ENCODE results near the gene CLK4.

Gene CLK4

DNA sequence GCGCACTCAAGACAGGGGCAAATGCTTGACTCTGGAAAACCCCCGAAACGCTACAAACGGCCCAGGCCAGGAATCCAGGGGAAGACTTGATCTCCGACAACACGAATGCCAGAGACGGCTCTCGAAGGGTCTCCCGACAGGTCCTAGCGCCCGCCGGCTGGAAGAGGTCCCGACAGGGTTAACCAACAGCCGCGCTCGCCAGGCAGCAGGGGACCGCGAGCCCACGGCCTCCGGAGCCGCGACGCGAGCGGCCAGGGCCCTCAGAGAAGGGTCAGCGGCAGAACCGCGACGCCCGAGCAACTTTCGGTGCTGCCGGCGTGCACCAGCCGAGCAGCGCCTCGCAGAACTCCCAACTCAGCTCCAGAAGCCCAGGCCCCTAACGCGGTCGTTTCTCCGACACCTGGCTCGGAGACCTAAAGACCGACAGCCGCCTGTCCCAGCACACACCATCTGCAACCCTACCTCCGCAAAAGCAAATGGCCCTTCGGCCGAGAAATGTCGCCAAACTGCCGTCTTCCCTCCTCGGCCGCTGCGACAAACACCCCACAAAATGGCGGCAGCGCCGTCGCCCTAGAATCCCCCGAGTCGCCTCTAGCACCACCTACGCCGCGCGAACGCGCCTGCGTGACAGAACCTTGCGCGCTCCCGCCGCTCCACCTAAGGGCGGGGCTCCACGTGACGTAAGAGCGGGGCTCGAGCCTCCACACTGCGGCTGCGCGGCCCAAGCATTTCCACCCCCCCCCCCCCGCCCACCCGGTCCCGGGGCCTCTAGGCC, at the start of gene CLK4:
TSS of gene CLK4 (minus strand) at position 567 of the 775 bp plus-strand sequence. CDS start 3,634 bp downstream, outside the sequence.
- DNase-seq (ENCODE audit: low spot score) = peak; percentile 95

DNA sequence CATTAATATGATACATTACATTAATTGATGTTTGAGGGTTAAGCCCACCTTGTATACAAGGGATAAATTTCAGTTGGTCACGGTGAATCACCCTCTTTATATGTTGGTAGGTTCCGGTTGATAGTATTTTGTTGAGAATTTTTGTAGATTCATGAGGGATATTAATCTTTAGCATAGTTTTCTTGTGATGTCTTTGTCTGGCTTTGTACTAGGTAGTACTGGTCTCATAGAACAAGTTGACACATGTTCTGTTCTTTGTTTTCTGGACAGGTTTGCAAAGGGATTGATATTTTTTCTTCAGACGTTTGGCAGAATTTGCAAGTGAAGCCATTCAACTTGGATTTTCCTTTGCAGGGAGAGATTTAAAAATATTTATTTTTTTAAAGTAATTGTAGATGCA, 49.1 kb upstream of the CLK4 start:
- no peak for DNase-seq (ENCODE audit: low spot score)

DNA sequence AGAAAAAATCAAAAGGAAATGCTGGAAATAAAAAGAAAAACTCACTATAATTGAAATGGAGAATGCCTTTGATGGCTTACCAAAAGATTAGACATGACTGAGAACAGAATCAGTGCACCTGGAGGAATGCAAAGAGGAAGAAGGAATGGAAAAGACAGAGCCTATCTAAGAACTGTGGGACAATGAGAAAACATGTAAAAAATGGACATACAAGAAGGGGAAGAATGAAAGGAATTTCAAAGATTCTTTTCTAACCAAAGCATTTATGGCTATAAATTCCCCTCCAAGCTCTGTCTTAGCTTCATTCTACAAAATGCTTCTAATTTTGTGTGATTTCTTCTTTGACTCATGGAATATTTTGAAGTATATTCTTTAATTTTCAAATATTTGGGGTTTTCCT, 47.5 kb upstream of the CLK4 start:
- no peak for DNase-seq (ENCODE audit: low spot score)

DNA sequence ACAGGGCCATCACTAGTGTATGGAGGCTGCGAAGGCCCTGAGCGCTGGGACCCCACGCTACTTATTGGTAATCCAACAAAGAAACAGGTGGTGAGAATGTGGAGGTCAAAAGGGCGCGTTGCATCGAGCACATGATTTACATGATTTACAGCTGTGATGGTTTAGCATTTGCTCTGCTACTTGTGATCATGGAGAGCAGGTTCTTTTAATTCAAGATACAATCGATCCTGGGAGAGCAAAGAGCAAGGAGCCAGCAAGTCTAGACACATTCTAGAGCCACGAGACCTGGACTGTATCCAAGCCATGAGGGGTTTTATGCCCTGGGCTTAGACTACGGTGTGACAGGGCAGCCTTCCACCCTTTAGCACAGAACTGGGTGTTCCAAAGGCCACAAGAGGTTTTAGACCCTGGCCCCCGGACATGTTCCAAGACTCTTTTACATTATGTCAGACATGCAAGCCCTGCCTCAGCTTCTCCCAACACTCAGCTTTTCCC, 47.0 kb upstream of the CLK4 start:
- DNase-seq (ENCODE audit: low spot score) = no peak

DNA sequence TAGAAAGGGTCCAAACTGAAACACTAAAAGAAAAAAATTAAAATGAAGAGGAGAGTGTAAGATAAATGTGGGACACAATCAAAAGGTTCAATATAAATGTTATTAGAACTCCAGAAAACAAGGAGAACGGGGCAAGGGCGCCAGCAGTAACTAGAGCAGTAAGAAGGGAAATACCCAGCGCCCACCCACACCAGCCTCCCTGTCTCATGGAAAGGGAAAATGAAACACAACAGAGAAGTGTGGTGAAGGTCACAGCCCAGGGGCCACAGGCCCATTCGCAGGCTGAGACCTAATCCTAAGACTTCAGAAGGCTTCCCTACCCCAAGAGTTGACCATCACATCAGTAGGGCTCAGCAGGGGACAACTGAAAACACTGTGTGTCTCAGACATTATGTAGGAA, 45.8 kb upstream of the CLK4 start:
- no peak for DNase-seq (ENCODE audit: low spot score)

DNA sequence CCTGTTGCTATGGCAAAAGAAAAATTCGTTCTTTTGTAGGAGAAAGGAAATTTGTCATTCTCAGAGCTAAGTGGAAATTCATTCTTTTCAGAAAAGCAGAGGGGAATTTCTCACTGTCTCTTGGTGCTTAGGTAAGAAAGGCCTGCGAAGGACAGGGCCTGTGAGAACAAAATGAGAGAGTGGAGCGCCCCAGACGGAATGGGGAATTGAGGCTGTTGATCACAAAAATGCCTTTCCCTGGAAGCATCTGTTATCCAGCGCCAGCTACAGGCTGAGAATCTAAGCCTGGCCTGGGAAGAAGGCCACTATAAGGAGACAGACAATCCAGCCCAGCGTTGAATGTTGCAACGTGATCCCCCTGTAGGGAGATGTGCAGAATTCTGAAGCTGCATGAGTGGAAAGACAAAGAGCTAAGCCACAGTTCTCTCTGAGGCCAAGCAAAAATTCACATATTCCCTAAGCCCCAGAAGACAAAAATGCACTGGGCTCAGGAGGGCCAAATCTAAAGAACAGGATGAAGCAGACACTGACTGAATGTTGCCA, 44.8 kb upstream of the CLK4 start:
- no peak for DNase-seq (ENCODE audit: low spot score)

DNA sequence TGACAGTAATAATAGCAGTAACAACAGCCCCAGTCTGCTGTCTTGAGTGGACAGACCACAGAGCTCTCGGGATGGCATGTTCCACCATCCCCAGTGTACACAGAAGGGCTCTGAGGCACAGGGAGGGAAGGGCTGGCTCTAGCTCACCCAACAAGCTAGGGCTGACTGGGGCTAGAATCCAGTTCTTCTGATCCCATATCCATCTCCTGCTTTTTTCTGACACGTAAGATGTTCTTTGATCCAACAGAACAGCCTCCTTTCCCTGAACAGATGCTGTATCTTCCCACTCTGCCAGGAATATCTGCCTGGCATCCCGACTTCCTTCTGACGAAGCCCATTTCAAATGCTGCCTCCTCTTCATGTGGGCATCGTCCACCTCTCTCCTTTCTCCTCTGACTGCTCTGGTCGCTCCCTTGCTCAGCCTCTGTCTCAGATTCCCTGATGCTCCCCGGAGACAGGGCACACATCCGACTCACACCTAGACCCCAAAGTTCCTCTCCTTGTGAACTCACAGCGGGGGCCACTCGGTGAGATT, 43.6 kb upstream of the CLK4 start:
- DNase-seq (ENCODE audit: low spot score) = no peak

DNA sequence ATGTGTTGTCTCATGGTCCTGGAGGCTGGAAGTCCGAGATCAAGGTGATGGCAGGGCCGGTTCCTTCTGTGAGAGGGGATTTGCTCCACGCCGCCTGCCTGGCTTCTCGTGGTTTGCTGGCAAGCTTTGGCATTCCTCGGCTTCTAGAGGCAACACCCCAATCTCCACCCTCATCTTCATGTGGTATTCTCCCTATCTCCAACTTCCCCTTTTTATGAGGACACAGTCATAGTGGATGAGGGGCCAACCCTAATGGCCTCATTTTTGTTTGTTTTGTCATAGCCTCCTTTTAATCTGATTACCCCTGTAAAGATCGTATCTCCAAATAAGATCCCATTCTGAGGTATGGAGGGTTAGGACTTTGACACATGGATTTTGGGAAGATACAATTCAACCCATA, 41.7 kb upstream of the CLK4 start:
- DNase-seq (ENCODE audit: low spot score) = no peak

DNA sequence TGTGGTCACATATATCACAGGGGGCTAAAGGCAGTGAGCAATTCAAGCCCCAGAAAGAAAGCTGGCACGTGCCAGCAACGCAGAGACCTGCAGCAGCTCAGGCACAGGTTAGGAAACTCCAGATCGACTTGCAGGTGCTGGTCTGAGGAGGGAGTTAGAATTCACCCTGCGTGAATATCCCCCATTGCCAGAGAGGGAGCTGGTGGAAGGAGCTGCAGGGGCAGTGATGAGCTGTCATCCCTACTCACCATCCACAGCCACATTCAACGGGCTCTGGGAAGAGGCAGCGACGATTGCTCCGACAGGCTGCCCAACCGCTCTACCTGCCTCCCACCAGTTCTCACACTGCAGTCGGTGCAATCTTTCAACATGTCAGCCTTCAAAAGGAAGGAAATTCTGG, 40.8 kb upstream of the CLK4 start:
- DNase-seq (ENCODE audit: low spot score) = no peak

DNA sequence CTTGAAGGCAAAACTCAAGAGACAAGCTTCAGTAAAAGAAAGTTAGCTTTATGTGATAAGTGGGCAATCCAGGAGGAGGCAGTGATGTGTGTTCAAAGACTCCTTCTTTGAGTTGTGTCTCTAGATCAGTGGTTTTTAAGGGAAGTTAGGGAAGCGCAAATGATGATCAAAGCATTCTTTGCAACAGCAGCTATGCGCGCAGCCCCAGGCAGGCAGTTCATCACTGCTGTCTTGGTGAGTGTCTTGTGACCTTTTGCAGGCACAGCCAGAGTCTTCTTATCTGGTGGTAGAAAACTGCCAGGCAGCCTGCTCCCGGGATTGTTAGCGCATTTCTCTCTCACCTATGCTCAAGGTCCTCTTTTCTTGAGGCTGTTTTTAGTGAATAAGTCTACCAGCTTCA, 40.3 kb upstream of the CLK4 start:
- peak; percentile 11 for DNase-seq (ENCODE audit: low spot score)

DNA sequence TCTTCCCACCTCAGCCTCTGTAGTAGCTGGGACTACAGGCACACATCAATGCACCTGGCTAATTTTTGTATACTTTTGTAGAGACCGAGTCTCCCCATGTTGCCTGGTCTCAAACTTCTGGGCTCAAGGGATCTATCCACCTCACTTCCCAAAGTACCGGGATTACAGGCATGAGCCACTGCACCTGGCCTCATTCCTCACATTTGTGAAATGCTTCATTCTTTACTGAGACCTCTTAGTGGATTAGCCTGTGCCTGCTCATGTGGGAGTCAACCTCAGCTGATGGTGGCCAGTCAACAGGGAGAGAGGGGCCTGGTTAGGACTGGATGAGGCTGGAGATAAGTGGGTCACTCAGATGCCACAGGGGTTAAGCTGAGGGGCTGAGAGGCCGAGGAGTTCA, 37.3 kb upstream of the CLK4 start:
- no peak for DNase-seq (ENCODE audit: low spot score)

DNA sequence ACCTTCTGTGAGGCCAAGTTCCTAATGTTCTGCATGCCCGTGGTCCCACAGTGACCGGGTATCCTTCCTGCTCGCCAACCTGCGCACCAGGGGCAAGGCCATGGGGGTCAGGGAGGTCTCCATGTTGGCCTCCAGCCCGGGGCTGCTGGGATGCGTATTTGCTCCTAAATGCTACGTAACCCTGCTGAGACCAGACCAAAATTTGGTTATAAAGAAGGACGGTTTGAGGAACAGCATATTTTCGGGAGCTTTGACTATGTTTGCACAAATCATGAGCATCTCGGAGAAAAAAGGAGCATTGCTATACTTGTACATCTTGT, 35.7 kb upstream of the CLK4 start:
- no peak for DNase-seq (ENCODE audit: low spot score)

DNA sequence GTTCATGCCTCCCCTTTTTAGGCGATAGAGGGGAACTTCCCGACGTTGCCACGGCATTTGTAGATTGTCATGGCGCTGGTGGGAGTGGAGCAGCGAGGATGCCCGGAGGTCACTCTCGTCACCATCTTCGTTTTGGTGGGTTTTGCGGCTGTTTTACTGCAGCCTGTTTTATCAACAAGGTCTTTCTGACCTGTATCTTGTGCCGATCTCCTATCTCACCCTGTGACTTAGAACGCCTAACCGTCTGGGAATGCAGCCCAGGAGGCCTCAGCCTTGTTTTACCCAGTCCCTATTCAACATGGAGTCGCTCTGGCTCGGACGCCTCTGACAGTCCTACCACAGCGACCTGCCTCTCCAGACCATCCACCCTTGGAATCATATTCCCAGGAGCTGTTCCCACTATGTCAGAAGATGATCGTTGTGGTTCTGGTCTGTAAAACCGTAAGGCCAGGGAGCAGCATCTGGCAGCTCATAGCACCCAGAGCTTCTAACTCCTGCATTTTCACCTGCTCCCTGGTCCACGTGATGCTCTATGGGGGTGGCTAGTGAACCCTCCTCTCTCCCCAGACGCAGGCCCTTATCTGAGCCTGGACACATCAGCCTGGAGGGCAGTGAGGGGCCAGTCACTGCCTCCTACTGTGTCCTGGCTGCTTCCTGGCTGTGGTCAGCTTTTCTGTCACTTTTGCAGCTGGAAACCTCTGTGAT, 35.1 kb upstream of the CLK4 start:
- no peak for DNase-seq (ENCODE audit: low spot score)

DNA sequence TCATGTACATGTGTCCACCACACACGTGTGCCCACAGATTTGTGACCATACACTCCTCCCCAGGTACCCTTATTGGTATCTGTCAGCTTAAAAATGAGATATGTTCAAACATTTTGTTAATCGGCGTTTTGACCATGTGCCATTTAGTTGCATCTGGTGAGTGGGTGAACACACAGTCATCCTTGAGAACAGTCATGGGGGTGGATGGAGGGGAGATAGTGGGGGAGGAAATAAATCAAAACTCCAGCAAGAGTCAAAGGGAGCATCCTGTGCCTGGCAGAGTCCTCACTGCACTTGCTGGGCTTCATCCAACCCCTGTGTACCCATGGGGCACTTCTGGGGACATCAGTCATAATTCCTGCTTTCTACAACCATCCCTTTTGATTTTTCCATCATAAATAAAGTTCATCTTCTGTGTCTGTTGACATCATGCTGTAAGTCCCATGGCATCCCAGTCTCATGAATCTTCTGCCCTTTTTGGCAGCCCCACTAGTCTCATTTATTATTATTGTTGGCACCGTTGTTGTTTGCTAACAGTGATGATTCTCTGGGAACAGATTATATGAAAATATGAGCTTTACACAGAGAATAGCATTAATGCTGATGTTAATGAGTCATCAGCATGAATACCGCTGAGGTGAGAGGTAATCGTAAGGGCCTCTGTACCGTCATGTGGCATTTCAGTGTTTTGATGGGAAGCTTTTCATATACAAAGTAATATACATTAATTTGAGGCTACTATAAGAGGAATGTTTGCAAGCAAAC, 24.4 kb upstream of the CLK4 start:
- no peak for DNase-seq (ENCODE audit: low spot score)

DNA sequence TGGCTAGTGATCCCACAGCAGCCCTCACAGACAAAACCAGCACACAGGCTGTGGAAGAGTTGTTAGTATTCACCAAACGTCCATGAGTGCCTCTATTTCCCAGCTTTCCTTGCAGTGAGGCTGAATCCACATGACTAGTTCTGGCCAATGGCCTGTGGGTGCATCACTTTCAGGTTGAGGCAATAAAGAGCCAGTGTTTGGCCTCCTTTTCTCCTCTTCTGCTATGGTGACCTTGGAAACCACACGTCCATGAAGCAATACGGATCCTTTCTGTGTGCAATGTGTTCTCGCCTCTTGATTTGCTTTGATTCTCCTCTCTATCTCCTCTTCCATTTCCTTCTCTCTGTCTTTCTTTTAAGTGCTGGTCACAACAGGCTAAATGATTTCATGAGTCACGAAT, 23.4 kb upstream of the CLK4 start:
- no peak for DNase-seq (ENCODE audit: low spot score)

DNA sequence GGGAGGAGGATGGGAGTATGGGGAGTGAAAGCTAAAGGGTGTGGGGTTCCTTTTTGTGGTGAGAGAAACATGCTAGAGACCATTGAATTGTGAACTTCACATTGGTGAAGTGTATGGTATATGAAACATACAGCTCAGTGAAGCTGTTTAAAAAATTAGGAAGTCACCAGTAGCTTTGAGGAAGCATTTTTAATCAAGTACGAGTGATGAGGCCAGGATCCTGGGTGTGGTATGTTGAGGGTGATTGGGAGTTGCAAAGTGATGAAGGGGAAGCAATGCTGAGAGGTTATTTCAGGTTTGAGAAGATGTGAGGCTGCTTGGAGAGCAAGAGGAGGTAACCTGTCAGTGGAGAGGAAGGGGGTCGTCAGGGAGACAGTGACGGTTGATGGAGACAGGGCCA, 22.7 kb upstream of the CLK4 start:
- no peak for DNase-seq (ENCODE audit: low spot score)

DNA sequence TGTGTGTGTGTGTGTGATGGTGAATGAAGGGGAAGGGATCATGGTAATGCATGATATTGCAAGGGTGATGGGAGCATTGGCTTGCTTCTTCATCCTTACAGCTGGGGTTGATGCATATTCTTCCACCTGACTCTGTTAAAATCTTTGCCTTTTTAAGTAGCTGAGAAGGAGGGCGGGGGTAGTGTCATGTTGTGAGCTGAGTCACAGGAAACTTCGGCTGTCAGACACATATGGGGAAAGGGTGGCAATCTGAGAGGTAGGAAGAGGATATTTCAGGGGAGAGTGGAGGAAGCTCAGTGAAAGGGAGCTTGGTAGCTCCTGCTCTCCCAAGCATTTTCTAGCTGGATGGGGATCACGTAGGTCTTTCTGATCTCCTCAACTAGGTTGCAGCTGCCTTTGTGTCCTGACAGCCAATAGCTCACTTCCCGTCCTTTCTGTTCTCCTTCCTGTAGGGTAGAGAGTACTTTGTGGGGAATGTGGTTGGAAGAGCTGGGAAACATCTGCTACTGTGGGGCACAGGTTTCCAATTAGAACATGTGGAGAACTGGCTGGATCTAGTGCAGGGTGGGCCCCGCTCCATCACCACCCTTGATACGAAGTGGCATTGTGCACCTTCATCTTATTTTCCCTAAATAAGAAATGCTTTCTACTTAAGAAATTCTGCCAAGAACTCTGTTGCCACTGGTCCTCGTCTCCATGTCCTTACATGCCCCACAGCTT, 18.1 kb upstream of the CLK4 start:
- peak; percentile 29 for DNase-seq (ENCODE audit: low spot score)

DNA sequence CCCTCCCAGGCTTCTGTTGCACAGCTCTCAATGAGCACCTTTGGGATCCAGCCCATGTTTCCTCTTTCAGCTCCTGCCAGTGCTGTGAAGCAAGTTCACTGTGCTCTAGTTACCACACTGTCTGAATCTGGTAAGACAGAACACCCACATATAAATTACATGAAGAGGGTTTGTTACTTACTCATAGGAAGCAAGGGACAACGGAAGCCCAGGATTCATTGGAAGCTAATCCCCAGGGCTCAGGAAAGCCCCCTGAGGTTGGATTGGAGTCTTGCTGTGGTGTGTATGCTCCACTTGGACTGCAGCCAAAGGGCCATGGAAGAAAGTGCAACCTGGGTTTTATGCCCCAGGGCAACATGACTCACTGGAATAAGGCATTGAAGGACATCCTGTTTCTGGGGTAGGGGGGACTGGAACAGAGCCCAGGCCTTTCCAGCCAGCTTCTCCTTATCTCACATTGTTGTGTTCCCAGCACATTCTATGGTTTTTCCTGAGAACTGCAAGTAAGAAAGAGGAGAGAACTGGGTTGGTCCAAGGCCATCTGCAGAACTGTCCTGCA, 15.6 kb upstream of the CLK4 start:
- DNase-seq (ENCODE audit: low spot score) = peak; percentile 95

DNA sequence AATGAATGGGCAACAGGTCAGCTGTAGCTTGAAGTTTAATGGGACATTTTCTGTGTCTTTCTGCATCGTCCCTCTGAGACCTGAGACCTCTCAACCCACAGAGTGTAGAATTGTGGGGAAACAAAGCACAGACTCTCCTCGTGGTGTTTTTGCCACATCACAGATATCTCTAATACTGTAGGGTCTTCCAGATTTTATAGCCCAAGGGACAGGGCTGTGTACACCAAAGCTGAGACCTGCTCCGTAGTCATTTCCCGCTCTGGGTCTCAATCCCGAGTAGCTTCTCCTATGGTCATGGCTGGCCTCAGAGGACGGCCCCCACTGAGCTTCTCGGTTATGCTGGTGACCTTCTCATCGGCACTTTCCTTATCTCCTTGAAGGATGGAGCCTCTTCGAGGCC, 14.9 kb upstream of the CLK4 start:
- no peak for DNase-seq (ENCODE audit: low spot score)

DNA sequence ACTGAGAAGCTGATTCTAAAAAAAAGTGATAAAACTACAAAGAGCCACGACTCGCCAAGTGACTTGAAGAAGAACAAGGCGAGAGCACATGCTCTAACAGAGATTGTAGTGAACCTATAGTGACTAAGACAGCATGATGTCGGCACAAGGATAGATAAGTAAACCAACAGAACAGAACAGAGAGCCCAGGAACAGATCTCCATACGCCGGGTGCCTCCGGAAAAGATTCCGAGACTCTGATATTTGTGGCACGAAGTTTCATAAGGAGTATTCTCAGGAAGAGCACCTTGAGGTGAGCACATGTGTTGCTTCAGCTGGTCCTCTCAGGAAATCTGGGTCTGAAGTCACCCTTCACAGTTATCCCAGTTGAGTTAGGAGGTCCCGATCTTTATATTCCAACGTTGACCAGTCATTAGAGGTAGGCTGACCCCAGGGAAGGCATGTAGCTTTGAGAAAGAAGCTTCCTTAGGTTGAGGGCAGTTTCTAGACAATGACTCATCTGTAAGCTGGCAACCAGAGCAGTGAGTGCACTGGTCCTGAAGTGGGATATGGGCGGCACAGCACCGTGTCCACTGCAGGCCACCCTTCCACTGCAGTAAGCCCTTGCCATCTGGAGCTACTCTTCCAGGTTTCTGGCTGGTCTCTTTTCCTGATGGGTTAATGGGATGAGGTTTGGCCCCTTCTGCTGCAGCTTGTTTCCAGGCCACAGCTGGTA, 13.6 kb upstream of the CLK4 start:
- DNase-seq (ENCODE audit: low spot score) = peak; percentile 27
